Stimulated activated CD8-positive, alpha-beta memory T cell treated with anti-CD3 and anti-CD28 coated beads, Interleukin-7, amount 100 ng/mL, for 48 hours (primary cell): ENCODE measurements around the gene MYD88.
"Not testable (repeated sequence)": the region's sequence is repeated elsewhere in the genome, so short reads cannot be mapped to it uniquely, and the experiment has no call there.

Experiments
- DNase-seq, 2 donors: peaks; one replicate each; pipeline ENCODE4 v3.0.0-alpha.2; 2020; ENCODE audit warnings: low read depth in 1 of 2; ENCODE audit errors: extremely low read depth in 1 of 2

Gene MYD88

GRCh38 chr3:38140326-38141172 is 2.1 kb downstream of the MYD88 start:
- no peak for DNase-seq

- no peak for DNase-seq
Measured at GRCh38 chr3:38141173-38141951, 2.9 kb downstream of the MYD88 start.

- DNase-seq = no peak
Measured at GRCh38 chr3:38141952-38142273, 3.5 kb downstream of the MYD88 start.

- DNase-seq = no peak
Measured at GRCh38 chr3:38142959-38143358, 4.5 kb downstream of the MYD88 start.

GRCh38 chr3:38143511-38143910 is 5.0 kb downstream of the MYD88 start:
- DNase-seq = no peak

- no peak for DNase-seq
Measured at GRCh38 chr3:38146504-38146903, 8.0 kb downstream of the MYD88 start.

- DNase-seq = no peak
Measured at GRCh38 chr3:38147421-38147820, 9.0 kb downstream of the MYD88 start.

- DNase-seq = no peak
Measured at GRCh38 chr3:38148311-38148882, 9.9 kb downstream of the MYD88 start.

GRCh38 chr3:38149708-38150107 is 11.2 kb downstream of the MYD88 start:
- no peak for DNase-seq

GRCh38 chr3:38150780-38151528 is 12.5 kb downstream of the MYD88 start:
- DNase-seq = no peak

- DNase-seq = no peak
Measured at GRCh38 chr3:38151667-38152265, 13.3 kb downstream of the MYD88 start.

GRCh38 chr3:38152609-38153008 is 14.1 kb downstream of the MYD88 start:
- no peak for DNase-seq

- no peak for DNase-seq
Measured at GRCh38 chr3:38153221-38153620, 14.8 kb downstream of the MYD88 start.

GRCh38 chr3:38154033-38154494 is 15.6 kb downstream of the MYD88 start:
- DNase-seq = no peak

- DNase-seq = no peak
Measured at GRCh38 chr3:38154625-38155255, 16.3 kb downstream of the MYD88 start.

GRCh38 chr3:38155825-38156224 is 17.4 kb downstream of the MYD88 start:
- no peak for DNase-seq

GRCh38 chr3:38157117-38157516 is 18.7 kb downstream of the MYD88 start:
- no peak for DNase-seq

- no peak for DNase-seq
Measured at GRCh38 chr3:38157595-38157994, 19.1 kb downstream of the MYD88 start.

- DNase-seq = no peak
Measured at GRCh38 chr3:38158472-38158871, 20.0 kb downstream of the MYD88 start.

GRCh38 chr3:38160704-38161103 is 22.2 kb downstream of the MYD88 start:
- DNase-seq = not testable (repeated sequence)
